ENCODE results near the gene STK35. TPM values are rescaled to one million over a fixed set of nuclear protein-coding genes. Genes with fewer than 3 reads are reported as not detected.

STK35 gene
- polyA plus RNA-seq (2013, experiment 1 of 2): 25.6 TPM
- 26.5 TPM for polyA plus RNA-seq (2013, experiment 2 of 2)

DNA sequence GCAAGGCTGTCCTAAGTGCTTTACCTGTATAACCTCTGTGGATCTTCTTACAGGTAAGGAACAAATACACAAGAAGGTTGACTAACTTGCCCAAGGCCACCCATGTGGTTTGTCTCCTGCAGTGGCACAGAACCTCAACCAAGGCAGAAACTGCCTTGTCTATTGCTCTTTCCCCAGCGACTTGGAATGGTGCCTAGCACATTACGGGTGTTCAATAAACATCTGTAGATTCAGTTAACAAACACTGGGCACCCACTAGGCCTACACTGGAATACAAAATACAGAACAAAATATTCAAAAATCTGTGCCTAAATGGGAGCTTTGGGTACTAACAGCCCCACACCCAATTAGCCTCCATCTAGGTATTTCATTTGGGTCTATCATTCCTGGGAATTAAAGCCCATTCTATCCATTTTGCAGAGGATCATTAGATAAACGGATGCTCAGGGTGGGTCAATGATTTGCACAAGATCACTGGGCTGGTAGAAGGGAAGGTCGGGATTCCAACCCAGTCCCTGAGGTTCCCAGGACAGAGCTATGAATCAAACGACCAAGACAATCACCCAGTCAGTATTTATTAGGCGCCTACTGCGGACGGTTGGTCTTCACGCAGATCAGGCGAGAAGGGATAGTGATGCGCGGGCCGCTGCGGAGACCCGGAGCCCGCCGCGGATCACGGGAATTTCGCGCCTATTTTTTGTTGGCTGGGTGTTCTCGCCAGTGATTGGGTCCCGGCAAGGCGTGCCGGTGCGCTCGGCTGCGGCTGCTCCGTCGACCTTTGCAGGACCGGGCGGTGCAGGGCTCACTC lies at the start of gene STK35:
TSS of gene STK35 (plus strand) at position 771 of the 808 bp plus-strand sequence. CDS start 55 bp downstream, outside the sequence.
- peak within 1 kb of the TSS; percentile 98 for H3K4me2 ChIP-seq (ENCODE audit: insufficient read depth, low read length, poor library complexity, severe bottlenecking)
- peaks cover 5 to 21% of the 10 kb centered on the region in 2 donors for H3K36me3 ChIP-seq (replicated peaks in 1 of 2; ENCODE audit: control insufficient read depth in 2 of 2, insufficient read depth in 2 of 2, low read length in 2 of 2)
- no CpG with 5 or more reads among the region's 32 CpGs for WGBS, 2 donors (ENCODE audit: extremely low coverage in 2 of 2, insufficient read length in 2 of 2, insufficient replicate concordance in 1 of 2)

GRCh38 chr20:2051946-2052345 lies 49.7 kb upstream of the STK35 start:
- Histone ChIP-seq H3K18ac (ENCODE audit: low read length) (no peak overlapping the region), H3K27me3 (ENCODE audit: control insufficient read depth in 3 of 3, insufficient read depth in 3 of 3, low read depth in 1 of 3, low read length in 3 of 3) (peaks cover 0 to 25% (median 0%) of the 10 kb centered on the region in 3 experiments), H3K9ac (ENCODE audit: low read depth, low read length, poor library complexity) (no peak overlapping the region), H4K91ac (ENCODE audit: low read depth, low read length, poor library complexity) (no peak overlapping the region), H2BK5ac (ENCODE audit: low read length) (no peak overlapping the region), H3K4ac (ENCODE audit: low read length) (no peak overlapping the region), H2AFZ (ENCODE audit: low read length) (no peak overlapping the region), H2BK120ac (ENCODE audit: low read depth, low read length) (no peak overlapping the region), H3K9me3 (replicated peaks in 1 of 2; ENCODE audit: control insufficient read depth in 2 of 2, insufficient read depth in 1 of 2, low read depth in 1 of 2, low read length in 2 of 2) (no peaks in the 10 kb centered on the region), H2AK5ac (ENCODE audit: low read depth, low read length) (no peak overlapping the region), H3K4me2 (ENCODE audit: insufficient read depth, low read length, poor library complexity, severe bottlenecking) (no peak overlapping the region), H3K36me3 (replicated peaks in 1 of 2; ENCODE audit: control insufficient read depth in 2 of 2, insufficient read depth in 2 of 2, low read length in 2 of 2) (no peaks in the 10 kb centered on the region), H3K4me3 (ENCODE audit: low read length in 2 of 2) (no peak overlapping the region), H3K23ac (ENCODE audit: low read depth, low read length, poor library complexity) (no peak overlapping the region), H3K14ac (ENCODE audit: low read length) (no peak overlapping the region), H3K27ac (replicated peaks; ENCODE audit: low read length) (no peak overlapping the region), H2BK12ac (ENCODE audit: low read length) (no peak overlapping the region), H3K79me1 (ENCODE audit: low read depth, low read length) (no peaks in the 10 kb centered on the region), H3K4me1 (ENCODE audit: control insufficient read depth in 2 of 2, insufficient read depth in 1 of 2, low read depth in 1 of 2, low read length in 2 of 2) (no peaks in the 10 kb centered on the region), H4K8ac (ENCODE audit: low read depth, low read length) (no peak overlapping the region), H2BK15ac (ENCODE audit: low read length) (no peak overlapping the region)
- no peak for DNase-seq (ENCODE audit: low spot score)
- no CpG with 5 or more reads among the region's 2 CpGs for WGBS, 2 donors (ENCODE audit: extremely low coverage in 2 of 2, insufficient read length in 2 of 2, insufficient replicate concordance in 1 of 2)

More for the DNA sequence above, at the start of gene STK35:
- DNase-seq (ENCODE audit: low spot score): no peak
- Histone ChIP-seq H2BK5ac (ENCODE audit: low read length) (peak within 1 kb of the TSS; percentile 98), H4K8ac (ENCODE audit: low read depth, low read length) (peak within 1 kb of the TSS; percentile 99), H3K4me1 (ENCODE audit: control insufficient read depth in 2 of 2, insufficient read depth in 1 of 2, low read depth in 1 of 2, low read length in 2 of 2) (peaks cover 3 to 12% of the 10 kb centered on the region in 2 donors), H3K23ac (ENCODE audit: low read depth, low read length, poor library complexity) (peak within 1 kb of the TSS; percentile 97), H2BK12ac (ENCODE audit: low read length) (peak within 1 kb of the TSS; percentile 89), H3K9me3 (replicated peaks in 1 of 2; ENCODE audit: control insufficient read depth in 2 of 2, insufficient read depth in 1 of 2, low read depth in 1 of 2, low read length in 2 of 2) (no peaks in the 10 kb centered on the region), H3K27ac (replicated peaks; ENCODE audit: low read length) (peak within 1 kb of the TSS; percentile 100), H3K79me1 (ENCODE audit: low read depth, low read length) (peaks cover 9% of the 10 kb centered on the region), H3K27me3 (ENCODE audit: control insufficient read depth in 3 of 3, insufficient read depth in 3 of 3, low read depth in 1 of 3, low read length in 3 of 3) (no peaks in the 10 kb centered on the region), H2AK5ac (ENCODE audit: low read depth, low read length) (peak within 1 kb of the TSS; percentile 76), H3K14ac (ENCODE audit: low read length) (peak within 1 kb of the TSS; percentile 95), H3K4ac (ENCODE audit: low read length) (peak within 1 kb of the TSS; percentile 80), H3K18ac (ENCODE audit: low read length) (peak within 1 kb of the TSS; percentile 100), H3K9ac (ENCODE audit: low read depth, low read length, poor library complexity) (peak within 1 kb of the TSS; percentile 99), H2BK120ac (ENCODE audit: low read depth, low read length) (no peak within 1 kb of the TSS), H4K91ac (ENCODE audit: low read depth, low read length, poor library complexity) (no peak within 1 kb of the TSS), H3K4me3 (ENCODE audit: low read length in 2 of 2) (peak within 1 kb of the TSS; percentile 96 to 99), H2AFZ (ENCODE audit: low read length) (peak within 1 kb of the TSS; percentile 99), H2BK15ac (ENCODE audit: low read length) (peak within 1 kb of the TSS; percentile 87)

- Histone ChIP-seq H3K27me3 (ENCODE audit: control insufficient read depth in 3 of 3, insufficient read depth in 3 of 3, low read depth in 1 of 3, low read length in 3 of 3) (peaks cover 0 to 22% (median 0%) of the 10 kb centered on the region in 3 experiments), H2BK5ac (ENCODE audit: low read length) (no peak overlapping the region), H2AK5ac (ENCODE audit: low read depth, low read length) (no peak overlapping the region), H3K4me2 (ENCODE audit: insufficient read depth, low read length, poor library complexity, severe bottlenecking) (no peak overlapping the region), H3K36me3 (replicated peaks in 1 of 2; ENCODE audit: control insufficient read depth in 2 of 2, insufficient read depth in 2 of 2, low read length in 2 of 2) (no peaks in the 10 kb centered on the region), H3K18ac (ENCODE audit: low read length) (no peak overlapping the region), H3K4me3 (ENCODE audit: low read length in 2 of 2) (no peak overlapping the region), H2BK120ac (ENCODE audit: low read depth, low read length) (no peak overlapping the region), H3K4me1 (ENCODE audit: control insufficient read depth in 2 of 2, insufficient read depth in 1 of 2, low read depth in 1 of 2, low read length in 2 of 2) (no peaks in the 10 kb centered on the region), H3K23ac (ENCODE audit: low read depth, low read length, poor library complexity) (no peak overlapping the region), H2BK15ac (ENCODE audit: low read length) (no peak overlapping the region), H3K27ac (replicated peaks; ENCODE audit: low read length) (no peak overlapping the region), H3K9ac (ENCODE audit: low read depth, low read length, poor library complexity) (no peak overlapping the region), H3K79me1 (ENCODE audit: low read depth, low read length) (no peaks in the 10 kb centered on the region), H4K8ac (ENCODE audit: low read depth, low read length) (no peak overlapping the region), H2BK12ac (ENCODE audit: low read length) (no peak overlapping the region), H4K91ac (ENCODE audit: low read depth, low read length, poor library complexity) (no peak overlapping the region), H3K4ac (ENCODE audit: low read length) (no peak overlapping the region), H3K9me3 (replicated peaks in 1 of 2; ENCODE audit: control insufficient read depth in 2 of 2, insufficient read depth in 1 of 2, low read depth in 1 of 2, low read length in 2 of 2) (no peaks in the 10 kb centered on the region), H3K14ac (ENCODE audit: low read length) (no peak overlapping the region), H2AFZ (ENCODE audit: low read length) (no peak overlapping the region)
- no CpG with 5 or more reads among the region's 1 CpG for WGBS, 2 donors (ENCODE audit: extremely low coverage in 2 of 2, insufficient read length in 2 of 2, insufficient replicate concordance in 1 of 2)
- DNase-seq (ENCODE audit: low spot score): no peak
These were observed 48.9 kb upstream of the STK35 start for GRCh38 chr20:2052741-2053140.

DNA sequence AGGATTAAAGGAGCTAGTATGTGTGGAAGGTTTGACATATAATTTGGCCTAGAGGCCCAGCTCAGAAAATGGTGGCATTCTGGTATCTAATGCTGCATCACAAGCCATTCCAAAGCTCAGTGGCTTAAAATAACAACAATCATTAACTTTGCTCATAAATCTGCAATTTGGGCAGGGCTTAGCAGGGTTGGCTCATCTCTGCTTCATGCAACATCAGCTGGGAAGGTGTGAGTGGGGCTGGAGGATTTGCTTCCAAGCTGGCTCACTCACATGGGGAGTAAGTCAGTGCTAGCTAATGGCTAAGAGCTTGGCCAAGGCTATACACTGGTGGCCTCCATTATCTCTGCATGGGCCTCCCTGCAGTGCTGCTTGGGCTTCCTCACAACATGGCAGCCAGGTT lies 48.0 kb upstream of the STK35 start:
- H2BK12ac ChIP-seq (ENCODE audit: low read length): no peak overlapping the region
- no peak overlapping the region for H3K4me2 ChIP-seq (ENCODE audit: insufficient read depth, low read length, poor library complexity, severe bottlenecking)
- no peak overlapping the region for H2AFZ ChIP-seq (ENCODE audit: low read length)
- DNase-seq (ENCODE audit: low spot score): no peak
- H2AK5ac ChIP-seq (ENCODE audit: low read depth, low read length): no peak overlapping the region
- H4K91ac ChIP-seq (ENCODE audit: low read depth, low read length, poor library complexity): no peak overlapping the region
- no peak overlapping the region for H3K27ac ChIP-seq (replicated peaks; ENCODE audit: low read length)
- H2BK120ac ChIP-seq (ENCODE audit: low read depth, low read length): no peak overlapping the region
- no peak overlapping the region for H3K14ac ChIP-seq (ENCODE audit: low read length)
- H3K9me3 ChIP-seq (replicated peaks in 1 of 2; ENCODE audit: control insufficient read depth in 2 of 2, insufficient read depth in 1 of 2, low read depth in 1 of 2, low read length in 2 of 2): no peaks in the 10 kb centered on the region
- no peak overlapping the region for H3K9ac ChIP-seq (ENCODE audit: low read depth, low read length, poor library complexity)
- no peak overlapping the region for H3K23ac ChIP-seq (ENCODE audit: low read depth, low read length, poor library complexity)
- no peak overlapping the region for H3K18ac ChIP-seq (ENCODE audit: low read length)
- H2BK5ac ChIP-seq (ENCODE audit: low read length): no peak overlapping the region
- H3K4ac ChIP-seq (ENCODE audit: low read length): no peak overlapping the region
- H3K36me3 ChIP-seq (replicated peaks in 1 of 2; ENCODE audit: control insufficient read depth in 2 of 2, insufficient read depth in 2 of 2, low read length in 2 of 2): no peaks in the 10 kb centered on the region
- no peaks in the 10 kb centered on the region for H3K4me1 ChIP-seq (ENCODE audit: control insufficient read depth in 2 of 2, insufficient read depth in 1 of 2, low read depth in 1 of 2, low read length in 2 of 2)
- peaks cover 0 to 20% (median 0%) of the 10 kb centered on the region in 3 experiments for H3K27me3 ChIP-seq (ENCODE audit: control insufficient read depth in 3 of 3, insufficient read depth in 3 of 3, low read depth in 1 of 3, low read length in 3 of 3)
- H2BK15ac ChIP-seq (ENCODE audit: low read length): no peak overlapping the region
- H3K79me1 ChIP-seq (ENCODE audit: low read depth, low read length): no peaks in the 10 kb centered on the region
- no peak overlapping the region for H4K8ac ChIP-seq (ENCODE audit: low read depth, low read length)
- H3K4me3 ChIP-seq (ENCODE audit: low read length in 2 of 2): no peak overlapping the region

Data from neuronal stem cell (in vitro differentiated cells).